Progenitor cell of endocrine pancreas (in vitro differentiated cells): ENCODE results near the gene NAA35. TPM values are rescaled to one million over a fixed set of nuclear protein-coding genes. Genes with fewer than 3 reads are reported as not detected.
A peak's percentile ranks its signal among the peaks of the same experiment; 100 is the strongest.

Source experiments
- DNase-seq: peaks from one replicate; pipeline ENCODE4 v3.0.0; 2021; ENCODE audit warnings: low spot score; ENCODE audit not compliant: unreplicated experiment
- H3K27ac Mint-ChIP-seq: 2 replicates; pipeline ENCODE4 v1.8.0; 2021; ENCODE audit warnings: mild to moderate bottlenecking, moderate library complexity, mixed read lengths
- H3K27me3 Mint-ChIP-seq: 2 replicates; pipeline ENCODE4 v1.8.0; 2021; ENCODE audit warnings: mixed read lengths
- H3K36me3 Mint-ChIP-seq: 2 replicates; pipeline ENCODE4 v1.8.0; 2022; ENCODE audit warnings: mixed read lengths; ENCODE audit not compliant: insufficient read depth
- H3K4me1 Mint-ChIP-seq: 2 replicates; pipeline ENCODE4 v1.8.0; 2021; ENCODE audit warnings: low read depth, mixed read lengths
- H3K4me3 Mint-ChIP-seq: 2 replicates; pipeline ENCODE4 v1.8.0; 2021; ENCODE audit warnings: low read depth, mild to moderate bottlenecking, moderate library complexity, mixed read lengths
- H3K9me3 Mint-ChIP-seq: 2 replicates; pipeline ENCODE4 v1.8.0; 2021; ENCODE audit warnings: low read depth, mixed read lengths
- CTCF ChIP-seq: fragments of 200-600 bp; sonication (generic); IDR thresholded peaks from one replicate; pipeline ENCODE4 v1.5.0; 2021; ENCODE audit warnings: antibody characterized with exemption, mild to moderate bottlenecking; ENCODE audit not compliant: unreplicated experiment
- total RNA-seq: library from RNA; stranded (reverse); gene quantifications from 2 replicates; pipeline ENCODE4 v1.2.1, GENCODE V29; 2021

The NAA35 gene
- total RNA-seq, 1 donor from 2014 or later: 37.3 TPM

GRCh38 chr9:86062845-86063693, 122.1 kb downstream of the NAA35 start:
- Mint-ChIP-seq H3K27me3 (no peaks in the 10 kb centered on the region), H3K27ac (no peak overlapping the region), H3K4me1 (peaks cover 9% of the 10 kb centered on the region), H3K9me3 (no peaks in the 10 kb centered on the region), H3K4me3 (no peak overlapping the region), H3K36me3 (peaks cover 9% of the 10 kb centered on the region)
- DNase-seq: no peak
- TF ChIP-seq CTCF: no peak

GRCh38 chr9:86064220-86064619, 123.3 kb downstream of the NAA35 start:
- TF ChIP-seq CTCF: no peak
- no peaks in the 10 kb centered on the region for H3K27me3 Mint-ChIP-seq
- no peak for DNase-seq
- H3K9me3 Mint-ChIP-seq: no peaks in the 10 kb centered on the region
- H3K27ac Mint-ChIP-seq: no peak overlapping the region
- peaks cover 5% of the 10 kb centered on the region for H3K36me3 Mint-ChIP-seq
- H3K4me1 Mint-ChIP-seq: peaks cover 8% of the 10 kb centered on the region
- H3K4me3 Mint-ChIP-seq: no peak overlapping the region

GRCh38 chr9:86069206-86069869, 128.4 kb downstream of the NAA35 start:
- no peaks in the 10 kb centered on the region for H3K27me3 Mint-ChIP-seq
- no peak overlapping the region for H3K4me3 Mint-ChIP-seq
- no peaks in the 10 kb centered on the region for H3K9me3 Mint-ChIP-seq
- peak overlapping the region; percentile 64 for H3K27ac Mint-ChIP-seq
- H3K4me1 Mint-ChIP-seq: peaks cover 6% of the 10 kb centered on the region
- peaks cover 3% of the 10 kb centered on the region for H3K36me3 Mint-ChIP-seq
- no peak for DNase-seq
- no peak for TF ChIP-seq CTCF

Other genes with a start within 250 kb of the NAA35 start
- gene AGTPBP1, start 199.2 kb upstream of the NAA35 start, total RNA-seq: 44.3 and 47.5 TPM in 2 replicates
- gene GOLM1, start 158.4 kb downstream of the NAA35 start, total RNA-seq: 104 and 112 TPM in 2 replicates